Neural cell (in vitro differentiated cells): ENCODE measurements around the gene CCDC159. TPM values are rescaled to one million over a fixed set of nuclear protein-coding genes. Genes with fewer than 3 reads are reported as not detected.
A peak's percentile ranks its signal among the peaks of the same experiment; 100 is the strongest.

Experiments
- H2AFZ ChIP-seq: fragments of 200-600, 300-800 bp; sonication (generic), shearing (Covaris generic); 2 replicates; pipeline ENCODE4 v1.6.0; 2014; ENCODE audit warnings: low read depth, mild to moderate bottlenecking, antibody characterized with exemption, low read length, moderate library complexity
- H3F3A ChIP-seq: fragments of 200-600 bp; shearing (Covaris generic); 2 replicates; pipeline ENCODE4 v1.6.1; 2016; ENCODE audit warnings: mild to moderate bottlenecking, moderate library complexity, mixed read lengths, antibody characterized with exemption, low read length; ENCODE audit not compliant: insufficient read depth, poor library complexity, severe bottlenecking
- H3K27ac ChIP-seq: fragments of 200-600, 300-800 bp; sonication (generic), shearing (Covaris generic); 2 replicates; pipeline ENCODE4 v1.5.1; 2014; ENCODE audit warnings: mild to moderate bottlenecking, low read length, moderate library complexity
- H3K27me3 ChIP-seq: fragments of 300-800, 200-600 bp; sonication (generic), shearing (Covaris generic); 2 replicates; pipeline ENCODE4 v1.6.0; 2014; ENCODE audit warnings: mild to moderate bottlenecking, low read depth, low read length, moderate library complexity; ENCODE audit not compliant: insufficient read depth
- H3K36me3 ChIP-seq: fragments of 300-800, 200-600 bp; sonication (generic), shearing (Covaris generic); 2 replicates; pipeline ENCODE4 v1.5.1; 2014; ENCODE audit warnings: mild to moderate bottlenecking, antibody characterized with exemption, low read length, moderate library complexity; ENCODE audit not compliant: insufficient read depth
- H3K4me2 ChIP-seq: fragments of 300-800, 200-600 bp; sonication (generic), shearing (Covaris generic); 2 replicates; pipeline ENCODE4 v1.6.0; 2014; ENCODE audit warnings: mild to moderate bottlenecking, low read length
- H3K4me3 ChIP-seq: fragments of 300-800, 200-600 bp; sonication (generic), shearing (Covaris generic); 2 replicates; pipeline ENCODE4 v1.5.1; 2014; ENCODE audit warnings: mild to moderate bottlenecking, low read length, moderate library complexity
- H3K79me2 ChIP-seq: fragments of 200-600 bp; shearing (Covaris generic); replicated peaks from 2 replicates; pipeline ENCODE4 v1.6.0; 2014; ENCODE audit warnings: mild to moderate bottlenecking, low read length, moderate library complexity; ENCODE audit not compliant: insufficient read depth
- H3K9ac ChIP-seq: fragments of 300-800, 200-600 bp; sonication (generic), shearing (Covaris generic); 2 replicates; pipeline ENCODE4 v1.6.1; 2016; ENCODE audit warnings: mild to moderate bottlenecking, low read length, mixed read lengths
- H3K9me2 ChIP-seq: fragments of 200-600 bp; shearing (Covaris generic); 2 replicates; pipeline ENCODE4 v1.6.1; 2016; ENCODE audit warnings: mild to moderate bottlenecking, low read length, mixed read lengths; ENCODE audit not compliant: insufficient read depth
- H3K9me3 ChIP-seq: fragments of 200-600, 300-800 bp; sonication (generic), shearing (Covaris generic); 2 replicates; pipeline ENCODE4 v1.6.1; 2016; ENCODE audit warnings: mild to moderate bottlenecking, mixed run types, low read length, moderate library complexity, mixed read lengths
- H4K20me1 ChIP-seq: fragments of 200-600 bp; shearing (Covaris generic); 2 replicates; pipeline ENCODE4 v1.6.1; 2016; ENCODE audit warnings: mild to moderate bottlenecking, mixed run types; ENCODE audit not compliant: insufficient read depth
- CTCF ChIP-seq: fragments of 450-650 bp; IDR thresholded peaks from 2 replicates; pipeline ENCODE4 v1.5.1; 2014; ENCODE audit warnings: antibody characterized with exemption, mild to moderate bottlenecking, moderate library complexity; ENCODE audit not compliant: poor library complexity, severe bottlenecking
- EP300 ChIP-seq: fragments of 450-650 bp; conservative IDR thresholded peaks from 2 replicates; pipeline ENCODE4 v1.6.1; 2014; ENCODE audit warnings: antibody characterized with exemption, mild to moderate bottlenecking, moderate library complexity; ENCODE audit not compliant: poor library complexity, severe bottlenecking
- EZH2 ChIP-seq: fragments of 200-600, 300-800 bp; shearing (Covaris generic), sonication (generic); IDR thresholded peaks from 2 replicates; pipeline ENCODE4 v1.6.1; 2014; ENCODE audit warnings: antibody characterized with exemption, low read length, borderline replicate concordance, mild to moderate bottlenecking; ENCODE audit not compliant: insufficient read depth, poor library complexity, severe bottlenecking
- MXI1 ChIP-seq: fragments of 450-650 bp; conservative IDR thresholded peaks from 2 replicates; pipeline ENCODE4 v1.6.1; 2014; ENCODE audit warnings: antibody characterized with exemption, mild to moderate bottlenecking; ENCODE audit not compliant: poor library complexity, severe bottlenecking
- POLR2AphosphoS5 ChIP-seq: IDR thresholded peaks from 2 replicates; pipeline ENCODE4 v1.6.1; 2012
- SMC3 ChIP-seq: fragments of 450-650 bp; conservative IDR thresholded peaks from 2 replicates; pipeline ENCODE4 v1.6.1; 2014; ENCODE audit warnings: antibody characterized with exemption, mild to moderate bottlenecking, moderate library complexity; ENCODE audit not compliant: poor library complexity
- TAF1 ChIP-seq: IDR thresholded peaks from 2 replicates; pipeline ENCODE4 v1.6.1; 2012; ENCODE audit warnings: low read depth
- polyA plus RNA-seq: library from polyadenylated mRNA; depleted of rRNA; stranded (reverse); fragments of >200 nt; gene quantifications from 2 replicates; pipeline ENCODE4 v1.2.3, GENCODE V29; 2014

CCDC159 gene
- polyA plus RNA-seq, 1 donor from 2014 or later: 2.4 TPM

DNA sequence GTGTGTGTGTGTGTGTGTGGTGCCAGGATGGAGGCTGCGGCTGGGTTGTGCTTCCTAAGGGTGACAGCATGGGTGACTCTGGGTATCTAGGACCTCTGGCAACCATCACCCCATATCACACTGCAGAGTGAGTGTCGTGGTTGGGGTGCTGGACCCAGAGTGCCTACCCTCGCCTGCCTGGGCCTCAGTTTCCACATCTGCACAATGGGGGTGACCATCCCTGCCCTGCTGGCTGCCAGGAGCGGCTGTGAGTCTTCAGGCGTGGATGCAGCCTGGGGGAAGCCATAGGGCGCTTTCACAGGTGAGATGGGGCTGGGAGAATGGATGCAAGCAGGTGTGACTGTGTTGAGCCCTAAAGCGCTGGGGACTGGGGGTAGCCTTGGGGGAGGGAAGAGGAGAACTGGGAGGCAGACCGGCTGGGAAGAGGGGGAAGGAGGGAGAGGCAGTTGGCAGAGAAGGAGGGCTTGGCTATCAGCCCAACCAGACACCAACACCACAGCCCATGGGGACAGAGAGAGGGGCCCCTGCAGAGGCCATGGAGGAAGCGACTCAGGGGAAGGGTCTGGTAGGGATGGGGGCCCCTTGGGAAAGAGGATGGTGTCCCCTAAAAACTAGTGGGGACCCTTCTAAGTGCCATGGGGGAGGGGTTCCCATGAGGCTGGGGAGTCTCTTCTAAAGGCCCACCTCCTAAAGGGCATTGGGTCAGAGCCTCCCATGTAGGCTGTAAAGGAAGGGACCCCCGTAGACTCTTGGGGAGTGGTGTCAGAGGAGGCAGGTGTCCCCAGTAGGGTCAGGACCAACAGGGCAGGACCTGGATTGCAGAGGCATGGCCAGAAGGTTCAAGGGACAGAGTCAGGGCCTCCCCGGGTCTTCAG, 10.6 kb downstream of the CCDC159 start:
- Histone ChIP-seq H3K9me2 (no peaks in the 10 kb centered on the region), H3K36me3 (peaks cover 6% of the 10 kb centered on the region), H4K20me1 (no peaks in the 10 kb centered on the region), H3K4me3 (peak overlapping the region; percentile 81), H3K4me2 (peak overlapping the region; percentile 61), H3K79me2 (peaks cover 10% of the 10 kb centered on the region), H3K27ac (no peak overlapping the region), H3F3A (no peaks in the 10 kb centered on the region), H3K9me3 (no peaks in the 10 kb centered on the region), H3K9ac (peak overlapping the region; percentile 92), H2AFZ (no peak overlapping the region), H3K27me3 (no peaks in the 10 kb centered on the region)
- no peak for TF ChIP-seq CTCF
- no peak for TF ChIP-seq POLR2AphosphoS5
- TF ChIP-seq EP300: no peak
- no peak for TF ChIP-seq SMC3
- TF ChIP-seq EZH2: no peak

GRCh38 chr19:11359421-11359820, 13.1 kb downstream of the CCDC159 start:
- Histone ChIP-seq H4K20me1 (no peaks in the 10 kb centered on the region), H3K9ac (no peak overlapping the region), H3K79me2 (peaks cover 10% of the 10 kb centered on the region), H3F3A (no peaks in the 10 kb centered on the region), H3K9me3 (no peaks in the 10 kb centered on the region), H3K36me3 (peaks cover 12% of the 10 kb centered on the region), H3K4me3 (no peak overlapping the region), H2AFZ (no peak overlapping the region), H3K9me2 (no peaks in the 10 kb centered on the region), H3K4me2 (no peak overlapping the region), H3K27ac (no peak overlapping the region), H3K27me3 (no peaks in the 10 kb centered on the region)
- no peak for TF ChIP-seq CTCF
- TF ChIP-seq POLR2AphosphoS5: no peak
- no peak for TF ChIP-seq TAF1
- no peak for TF ChIP-seq MXI1
- no peak for TF ChIP-seq EZH2
